Endothelial cell (in vitro differentiated cells): Measurements from ENCODE around the gene PDIA2. TPM values are rescaled to one million over a fixed set of nuclear protein-coding genes. Genes with fewer than 3 reads are reported as not detected.

Experiments used
- DNase-seq: peaks from one replicate; pipeline ENCODE4 v3.0.0; 2021; ENCODE audit warnings: low spot score
- H3K27ac Mint-ChIP-seq: one replicate; pipeline ENCODE4 v1.8.0; 2021; ENCODE audit warnings: mixed read lengths, inconsistent platforms; ENCODE audit not compliant: unreplicated experiment
- H3K27me3 Mint-ChIP-seq: one replicate; pipeline ENCODE4 v1.8.0; 2021; ENCODE audit warnings: mild to moderate bottlenecking, moderate library complexity, mixed read lengths, inconsistent platforms; ENCODE audit not compliant: unreplicated experiment
- H3K36me3 Mint-ChIP-seq: one replicate; pipeline ENCODE4 v1.8.0; 2021; ENCODE audit warnings: mild to moderate bottlenecking, low read depth, mixed read lengths, inconsistent platforms; ENCODE audit not compliant: unreplicated experiment
- H3K4me1 Mint-ChIP-seq: one replicate; pipeline ENCODE4 v1.8.0; 2021; ENCODE audit warnings: mild to moderate bottlenecking, mixed read lengths, inconsistent platforms; ENCODE audit not compliant: unreplicated experiment
- H3K4me3 Mint-ChIP-seq: one replicate; pipeline ENCODE4 v1.8.0; 2021; ENCODE audit warnings: mild to moderate bottlenecking, mixed read lengths, inconsistent platforms; ENCODE audit not compliant: unreplicated experiment
- H3K9me3 Mint-ChIP-seq: one replicate; pipeline ENCODE4 v1.8.0; 2021; ENCODE audit warnings: mixed read lengths, inconsistent platforms; ENCODE audit not compliant: unreplicated experiment
- CTCF ChIP-seq: fragments of 200-600 bp; sonication (generic); IDR thresholded peaks from one replicate; pipeline ENCODE4 v1.5.0; 2021; ENCODE audit warnings: antibody characterized with exemption; ENCODE audit not compliant: unreplicated experiment
- total RNA-seq: library from RNA; stranded (reverse); fragmentation: NEBNext Ultra II Directional; extraction: Animal tissue kit (Norgen Biotek cat#: 25700); gene quantifications from one replicate; pipeline ENCODE4 v1.2.1, GENCODE V29; 2021; ENCODE audit not compliant: unreplicated experiment

PDIA2 gene
- total RNA-seq, 1 donor from 2014 or later, result not detected

- Mint-ChIP-seq H3K27ac (no peak within 1 kb of the TSS), H3K27me3 (peaks cover 9% of the 10 kb centered on the region), H3K9me3 (no peaks in the 10 kb centered on the region), H3K4me1 (no peaks in the 10 kb centered on the region), H3K36me3 (no peaks in the 10 kb centered on the region), H3K4me3 (no peak within 1 kb of the TSS)
- TF ChIP-seq CTCF, result no peak
- no peak for DNase-seq
These were observed 2.4 kb upstream of the PDIA2 start, which contains the start of gene ARHGDIG for GRCh38 chr16:280552-280951. Gene ARHGDIG (plus strand): TSS chr16:280591. CDS start chr16:280681, 90 bp downstream.

- no peaks in the 10 kb centered on the region for H3K9me3 Mint-ChIP-seq
These were observed 1.8 kb upstream of the PDIA2 start for GRCh38 chr16:280991-281659.

GRCh38 chr16:281660-282255 is 1.2 kb upstream of the PDIA2 start:
- H3K36me3 Mint-ChIP-seq, result no peaks in the 10 kb centered on the region
- no peaks in the 10 kb centered on the region for H3K4me1 Mint-ChIP-seq
- H3K27me3 Mint-ChIP-seq, result peaks cover 3% of the 10 kb centered on the region
- TF ChIP-seq CTCF, result no peak
- DNase-seq, result no peak
- no peak overlapping the region for H3K4me3 Mint-ChIP-seq
- H3K9me3 Mint-ChIP-seq, result no peaks in the 10 kb centered on the region
- no peak overlapping the region for H3K27ac Mint-ChIP-seq

More at GRCh38 chr16:280991-281659, 1.8 kb upstream of the PDIA2 start:
- Mint-ChIP-seq H3K4me1 (no peaks in the 10 kb centered on the region), H3K27me3 (peaks cover 8% of the 10 kb centered on the region), H3K36me3 (no peaks in the 10 kb centered on the region), H3K27ac (no peak overlapping the region), H3K4me3 (no peak overlapping the region)
- no peak for TF ChIP-seq CTCF
- DNase-seq, result no peak

GRCh38 chr16:282491-282890 is 473 bp upstream of the PDIA2 start:
- H3K27me3 Mint-ChIP-seq, result no peaks in the 10 kb centered on the region

More at GRCh38 chr16:282491-282890, 473 bp upstream of the PDIA2 start:
- no peak overlapping the region for H3K27ac Mint-ChIP-seq
- no peak overlapping the region for H3K4me3 Mint-ChIP-seq
- H3K36me3 Mint-ChIP-seq, result no peaks in the 10 kb centered on the region
- TF ChIP-seq CTCF, result no peak
- DNase-seq, result no peak
- no peaks in the 10 kb centered on the region for H3K9me3 Mint-ChIP-seq
- no peaks in the 10 kb centered on the region for H3K4me1 Mint-ChIP-seq
